Stimulated activated CD4-positive, alpha-beta T cell treated with anti-CD3 and anti-CD28 coated beads, Interleukin-1b, Interleukin-23, amount 100 ng/mL, for 4 hours (primary cell): Measurements from ENCODE around the gene LEMD1.

Experiments used
- DNase-seq, 2 donors: peaks; one replicate each; pipeline ENCODE4 v3.0.0-alpha.2; 2020; ENCODE audit warnings: low read depth in 2 of 2

The LEMD1 gene

GRCh38 chr1:205332015-205332791, 89.7 kb downstream of the LEMD1 start:
- no peak for DNase-seq
